Measurements from ENCODE around the gene NUDT16L1.
"Not testable (repeated sequence)": the region's sequence is repeated elsewhere in the genome, so short reads cannot be mapped to it uniquely, and the experiment has no call there.

Gene NUDT16L1

DNA sequence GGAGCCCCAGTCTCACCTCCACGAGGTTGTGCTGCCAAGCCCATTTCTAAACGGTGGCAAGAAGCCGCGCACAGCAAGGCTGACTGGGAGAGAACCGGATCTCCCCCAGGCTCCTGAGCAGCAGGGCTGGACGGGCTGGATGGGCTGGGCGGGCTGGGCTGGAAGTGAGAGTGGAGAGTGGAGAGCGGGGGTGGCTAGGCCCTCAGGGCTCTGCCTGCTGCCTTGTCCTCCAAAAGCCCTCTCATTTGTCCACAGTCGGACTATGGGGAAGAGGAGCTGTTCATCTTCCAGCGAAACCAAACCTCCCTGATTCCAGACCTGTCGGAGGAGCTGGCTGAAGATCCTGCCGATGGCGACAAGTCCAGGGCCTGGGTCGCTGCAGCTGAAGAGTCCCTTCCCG, 44.2 kb downstream of the NUDT16L1 start:
- TF ChIP-seq, protein P1, sequence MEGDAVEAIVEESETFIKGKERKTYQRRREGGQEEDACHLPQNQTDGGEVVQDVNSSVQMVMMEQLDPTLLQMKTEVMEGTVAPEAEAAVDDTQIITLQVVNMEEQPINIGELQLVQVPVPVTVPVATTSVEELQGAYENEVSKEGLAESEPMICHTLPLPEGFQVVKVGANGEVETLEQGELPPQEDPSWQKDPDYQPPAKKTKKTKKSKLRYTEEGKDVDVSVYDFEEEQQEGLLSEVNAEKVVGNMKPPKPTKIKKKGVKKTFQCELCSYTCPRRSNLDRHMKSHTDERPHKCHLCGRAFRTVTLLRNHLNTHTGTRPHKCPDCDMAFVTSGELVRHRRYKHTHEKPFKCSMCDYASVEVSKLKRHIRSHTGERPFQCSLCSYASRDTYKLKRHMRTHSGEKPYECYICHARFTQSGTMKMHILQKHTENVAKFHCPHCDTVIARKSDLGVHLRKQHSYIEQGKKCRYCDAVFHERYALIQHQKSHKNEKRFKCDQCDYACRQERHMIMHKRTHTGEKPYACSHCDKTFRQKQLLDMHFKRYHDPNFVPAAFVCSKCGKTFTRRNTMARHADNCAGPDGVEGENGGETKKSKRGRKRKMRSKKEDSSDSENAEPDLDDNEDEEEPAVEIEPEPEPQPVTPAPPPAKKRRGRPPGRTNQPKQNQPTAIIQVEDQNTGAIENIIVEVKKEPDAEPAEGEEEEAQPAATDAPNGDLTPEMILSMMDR (IDR thresholded peaks at IDR 0.05; ENCODE audit: extremely low read depth, insufficient read depth, missing control alignments) = no peak
- DNase-seq (ENCODE audit: low spot score) = no peak
- in situ Hi-C loops (cut with MboI; ENCODE audit: low pct_unique_long_range_greater_than_20kb, low sequenced_read_pairs, unreplicated experiment) = loop anchor here (25.0 kb wide), 1 partner anchor 325 kb away; the partner anchor contains the start of genes ALG1 and C16orf89

DNA sequence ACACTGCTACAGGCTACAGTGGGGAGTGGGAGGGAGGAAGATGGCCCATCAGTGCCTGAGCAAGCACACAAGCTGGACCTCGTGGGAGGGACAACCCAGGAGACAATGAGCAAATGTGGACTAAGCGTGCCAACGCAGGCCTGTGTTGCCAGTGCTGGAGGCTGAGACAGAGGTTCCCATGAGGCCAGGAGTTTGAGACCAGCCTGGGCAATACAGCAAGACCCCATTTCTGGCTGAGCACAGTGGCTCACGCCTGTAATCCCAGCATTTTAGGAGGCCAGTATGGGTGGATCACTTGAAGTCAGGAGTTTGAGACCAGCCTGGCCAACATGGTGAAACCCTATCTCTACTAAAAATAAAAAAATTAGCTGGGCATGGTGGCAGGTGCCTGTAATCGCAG, 45.0 kb downstream of the NUDT16L1 start:
- DNase-seq (ENCODE audit: low spot score) = not testable (repeated sequence)
- in situ Hi-C loops (cut with MboI; ENCODE audit: low pct_unique_long_range_greater_than_20kb, low sequenced_read_pairs, unreplicated experiment) = loop anchor here (25.0 kb wide), 1 partner anchor 324 kb away; the partner anchor contains the start of genes ALG1 and C16orf89

DNA sequence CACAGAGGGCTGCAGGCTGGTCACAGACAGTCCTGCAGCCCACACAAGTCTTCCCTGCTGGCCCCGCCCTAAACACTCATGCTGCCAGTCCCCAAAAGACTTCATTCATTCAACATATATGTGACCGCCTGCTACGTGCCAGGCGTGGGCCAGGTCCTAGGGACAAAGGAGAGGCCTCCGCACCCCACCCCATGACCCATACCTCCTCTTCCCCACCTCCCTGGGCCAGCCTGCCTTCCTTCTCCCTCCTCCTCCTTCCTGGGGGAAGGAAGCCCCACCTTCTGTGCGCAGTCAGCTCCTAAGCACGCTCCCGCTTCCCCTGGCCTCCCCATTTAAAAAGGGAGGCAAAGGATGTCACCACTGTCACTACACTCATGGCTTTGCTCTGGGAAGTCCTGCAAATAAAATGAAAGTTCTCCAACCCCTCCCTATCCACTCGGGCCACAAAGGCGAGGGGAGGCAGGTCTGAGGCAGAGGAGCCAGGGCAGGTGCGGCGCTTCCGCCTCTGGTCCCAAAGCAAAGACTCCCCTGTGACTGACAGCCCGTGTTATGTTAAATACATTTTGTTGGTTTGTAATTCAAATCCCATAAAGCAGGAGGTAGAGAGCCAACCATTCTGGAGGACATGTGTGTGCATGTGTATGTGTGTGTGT, 50.0 kb downstream of the NUDT16L1 start:
- in situ Hi-C loops (cut with MboI; ENCODE audit: low pct_unique_long_range_greater_than_20kb, low sequenced_read_pairs, unreplicated experiment) = loop anchor here (25.0 kb wide), 1 partner anchor 319 kb away; the partner anchor contains the start of genes ALG1 and C16orf89
- no peak for DNase-seq (ENCODE audit: low spot score)
- TF ChIP-seq, protein P1 (IDR thresholded peaks at IDR 0.05; ENCODE audit: extremely low read depth, insufficient read depth, missing control alignments) = no peak

DNA sequence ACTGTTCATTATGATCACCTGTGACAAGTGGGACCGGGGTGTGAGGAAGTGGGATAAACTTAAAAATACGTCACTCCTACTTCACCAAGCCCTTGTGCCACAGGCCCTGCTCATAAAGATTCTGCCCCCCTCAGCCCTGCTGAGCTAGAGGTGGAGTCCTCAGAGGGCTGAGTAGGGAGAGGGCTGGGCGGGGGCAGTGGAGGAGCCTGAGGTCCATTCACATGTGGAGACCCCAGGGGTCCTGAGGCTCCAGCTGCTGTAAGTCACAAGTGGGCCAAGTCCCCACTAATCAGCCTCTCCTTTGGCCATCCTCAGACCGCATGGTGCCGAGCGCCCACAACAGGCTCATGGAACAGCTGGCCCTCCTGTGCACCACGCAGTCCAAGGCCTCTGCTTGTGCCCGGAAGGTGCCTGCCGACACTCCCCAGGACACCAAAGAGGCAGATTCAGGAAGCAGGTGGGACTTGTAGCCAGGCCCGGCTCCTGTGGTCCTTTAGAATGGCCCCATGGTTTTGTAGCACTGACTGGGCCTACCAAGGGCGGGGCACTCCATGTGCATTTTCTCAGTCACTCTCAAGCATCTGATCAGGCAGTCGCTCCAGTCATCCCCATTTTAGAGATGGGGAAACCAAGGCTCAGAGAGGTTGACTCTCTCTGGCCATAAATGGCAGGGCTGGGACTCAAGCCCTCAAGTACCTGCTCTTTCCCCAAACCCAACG, 51.4 kb downstream of the NUDT16L1 start:
- in situ Hi-C loops (cut with MboI; ENCODE audit: low pct_unique_long_range_greater_than_20kb, low sequenced_read_pairs, unreplicated experiment) = loop anchor here (25.0 kb wide), 1 partner anchor 318 kb away; the partner anchor contains the start of genes ALG1 and C16orf89
- TF ChIP-seq, protein P1 (IDR thresholded peaks at IDR 0.05; ENCODE audit: extremely low read depth, insufficient read depth, missing control alignments) = no peak
- no peak for DNase-seq (ENCODE audit: low spot score)

DNA sequence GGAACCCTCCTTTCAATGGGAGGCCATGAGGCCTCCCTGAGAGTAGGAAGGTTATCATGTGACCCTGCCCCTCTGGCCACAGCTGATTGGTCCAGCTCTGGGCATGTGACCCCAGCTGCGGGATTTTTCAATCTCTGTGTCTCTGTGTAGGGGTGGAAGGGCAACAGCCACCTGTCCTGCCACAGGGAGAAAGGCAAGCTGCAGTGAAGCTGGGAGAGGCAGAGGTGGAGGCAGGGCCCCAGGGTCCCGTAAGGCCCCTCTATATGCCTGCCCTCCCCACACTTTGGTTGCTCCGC, 51.9 kb downstream of the NUDT16L1 start:
- TF ChIP-seq, protein P1 (IDR thresholded peaks at IDR 0.05; ENCODE audit: extremely low read depth, insufficient read depth, missing control alignments) = no peak
- in situ Hi-C loops (cut with MboI; ENCODE audit: low pct_unique_long_range_greater_than_20kb, low sequenced_read_pairs, unreplicated experiment) = loop anchor here (25.0 kb wide), 1 partner anchor 317 kb away; the partner anchor contains the start of genes ALG1 and C16orf89
- no peak for DNase-seq (ENCODE audit: low spot score)
